SK-N-SH (cell line): ENCODE data around the gene RAB1B. TPM values are rescaled to one million over a fixed set of nuclear protein-coding genes. Genes with fewer than 3 reads are reported as not detected.

Experiments used
- CTCF ChIA-PET: fragments of 300-600, 350-600 bp; formaldehyde crosslinking; extraction: SDS; loops from one replicate; lab custom pipeline; 2021; lab: Yijun Ruan, JAX
- POLR2A ChIA-PET: fragments of 350-600 bp; sonication (Branson Sonifier 250); formaldehyde crosslinking; extraction: SDS; loops from one replicate; lab custom pipeline; 2020; ENCODE audit warnings: antibody characterized with exemption, inconsistent platforms; lab: Yijun Ruan, JAX
- DNase-seq: peaks from one replicate; pipeline ENCODE4 v3.0.0; 2012
- H2AFZ ChIP-seq: fragments of 200-600 bp; sonication (generic); 2 replicates; pipeline ENCODE4 v1.8.1; 2016; ENCODE audit warnings: antibody characterized with exemption, mild to moderate bottlenecking, low read depth
- H3F3A ChIP-seq: fragments of 200-600 bp; sonication (generic); replicated peaks from 2 replicates; pipeline ENCODE3; 2016; ENCODE audit warnings: antibody characterized with exemption, mild to moderate bottlenecking; ENCODE audit not compliant: insufficient read depth
- H3K27ac ChIP-seq, 2 experiments: fragments of 200-500 bp in 1 of 2; fragments of 200-600 bp in 1 of 2; sonication (Bioruptor generic) in 1 of 2; sonication (generic), shearing (Covaris generic) in 1 of 2; 2 replicates each; pipeline versions ENCODE4 v1.5.1 to v1.6.1; 2014 to 2016; ENCODE audit warnings: low read depth in 2 of 2, inconsistent platforms in 1 of 2, low read length in 1 of 2, mild to moderate bottlenecking in 1 of 2, mixed read lengths in 1 of 2
- H3K27me3 ChIP-seq: fragments of 200-600 bp; sonication (generic), shearing (Covaris generic); 2 replicates; pipeline ENCODE4 v1.6.1; 2016; ENCODE audit warnings: mixed run types; ENCODE audit not compliant: insufficient read depth
- H3K36me3 ChIP-seq, 2 experiments: fragments of 200-500 bp in 1 of 2; fragments of 200-600 bp in 1 of 2; sonication (Bioruptor generic) in 1 of 2; sonication (generic) in 1 of 2; replicated peaks in 1 of 2; 2 replicates each; pipeline versions ENCODE3 to v1.5.1; 2014 to 2016; ENCODE audit warnings: low read length in 1 of 2, mild to moderate bottlenecking in 1 of 2; ENCODE audit not compliant: insufficient read depth in 2 of 2, control insufficient read depth in 1 of 2
- H3K4me1 ChIP-seq, 2 experiments: fragments of 200-500 bp in 1 of 2; fragments of 200-600 bp in 1 of 2; sonication (Bioruptor generic) in 1 of 2; sonication (generic), shearing (Covaris generic) in 1 of 2; 2 replicates each; pipeline versions ENCODE4 v1.5.1 to v1.6.1; 2014 to 2016; ENCODE audit warnings: low read depth in 1 of 2, low read length in 1 of 2, mixed run types in 1 of 2; ENCODE audit not compliant: insufficient read depth in 2 of 2, control insufficient read depth in 1 of 2
- H3K4me2 ChIP-seq: fragments of 200-600 bp; sonication (generic), shearing (Covaris generic); 2 replicates; pipeline ENCODE4 v1.6.1; 2017; ENCODE audit warnings: mixed run types
- H3K4me3 ChIP-seq, 2 experiments: fragments of 200-500 bp in 1 of 2; fragments of 200-600 bp in 1 of 2; sonication (Bioruptor generic) in 1 of 2; sonication (generic), shearing (Covaris generic) in 1 of 2; 2 replicates each; pipeline versions ENCODE4 v1.5.1 to v1.8.1; 2014 to 2016; ENCODE audit warnings: low read depth in 2 of 2, inconsistent platforms in 1 of 2, low read length in 1 of 2, mild to moderate bottlenecking in 1 of 2, mixed read lengths in 1 of 2, moderate library complexity in 1 of 2
- H3K79me2 ChIP-seq: fragments of 200-600 bp; sonication (generic); 2 replicates; pipeline ENCODE4 v1.8.1; 2017; ENCODE audit warnings: mild to moderate bottlenecking; ENCODE audit not compliant: insufficient read depth
- H3K9ac ChIP-seq: fragments of 200-600 bp; sonication (generic); 2 replicates; pipeline ENCODE4 v1.6.1; 2017; ENCODE audit warnings: mixed run types
- H3K9me2 ChIP-seq: fragments of 200-600 bp; sonication (generic); 2 replicates; pipeline ENCODE4 v1.6.1; 2017; ENCODE audit warnings: mixed run types
- H3K9me3 ChIP-seq: fragments of 200-600 bp; sonication (generic); 2 replicates; pipeline ENCODE4 v1.6.1; 2017; ENCODE audit warnings: mixed run types, mild to moderate bottlenecking, moderate library complexity
- H4K20me1 ChIP-seq: fragments of 200-600 bp; sonication (generic); 2 replicates; pipeline ENCODE4 v1.6.1; 2017; ENCODE audit warnings: mild to moderate bottlenecking, mixed run types; ENCODE audit not compliant: insufficient read depth
- ELF1 ChIP-seq: IDR thresholded peaks from 2 replicates; pipeline ENCODE4 v1.4.0; 2012
- EZH2phosphoT487 ChIP-seq: fragments of 200-600 bp; sonication (generic); IDR thresholded peaks from 2 replicates; pipeline ENCODE4 v1.6.1; 2017; ENCODE audit warnings: low read depth, mixed run types, mild to moderate bottlenecking, antibody characterized with exemption, moderate library complexity, borderline replicate concordance
- FOXM1 ChIP-seq: IDR thresholded peaks from 2 replicates; pipeline ENCODE4 v1.4.0; 2012; ENCODE audit warnings: low read depth, mild to moderate bottlenecking
- GABPA ChIP-seq: IDR thresholded peaks from 2 replicates; pipeline ENCODE4 v1.4.0; 2012; ENCODE audit warnings: low read depth, mild to moderate bottlenecking
- JUND ChIP-seq: IDR thresholded peaks from 2 replicates; pipeline ENCODE4 v1.4.0; 2012
- MEF2A ChIP-seq: IDR thresholded peaks from 2 replicates; pipeline ENCODE4 v1.4.0; 2012; ENCODE audit warnings: low read depth, borderline replicate concordance
- NFIC ChIP-seq: IDR thresholded peaks from 2 replicates; pipeline ENCODE4 v1.4.0; 2012; ENCODE audit warnings: borderline replicate concordance
- NRF1 ChIP-seq: IDR thresholded peaks from 2 replicates; pipeline ENCODE4 v1.6.1; 2012; ENCODE audit warnings: low read depth, mild to moderate bottlenecking, low read length
- POLR2AphosphoS5 ChIP-seq: IDR thresholded peaks from 2 replicates; pipeline ENCODE4 v1.6.1; 2012; ENCODE audit warnings: low read depth, low read length
- RAD21 ChIP-seq: IDR thresholded peaks from 2 replicates; pipeline ENCODE4 v1.6.1; 2012; ENCODE audit warnings: mild to moderate bottlenecking, low read length
- RFX5 ChIP-seq: IDR thresholded peaks from 2 replicates; pipeline ENCODE4 v1.6.1; 2012; ENCODE audit warnings: mild to moderate bottlenecking, improper control_type of control experiment, low read length
- RXRA ChIP-seq: IDR thresholded peaks from 2 replicates; pipeline ENCODE4 v1.4.0; 2012; ENCODE audit warnings: low read depth, mild to moderate bottlenecking, borderline replicate concordance
- SMC3 ChIP-seq: IDR thresholded peaks from 2 replicates; pipeline ENCODE4 v1.6.1; 2012; ENCODE audit warnings: low read depth, low read length, improper control_type of control experiment
- TCF12 ChIP-seq: IDR thresholded peaks from 2 replicates; pipeline ENCODE4 v1.4.0; 2012
- TEAD4 ChIP-seq: IDR thresholded peaks from 2 replicates; pipeline ENCODE4 v1.4.0; 2012; ENCODE audit warnings: mild to moderate bottlenecking, borderline replicate concordance; ENCODE audit not compliant: insufficient read depth
- WGBS: methylation state at CpG from one replicate; pipeline ENCODE4 v1.1.6; 2017; ENCODE audit warnings: low lambda C conversion rate; 5-methylcytosine and 5-hydroxymethylcytosine counted together
- polyA plus RNA-seq, 3 experiments: library from polyadenylated mRNA; depleted of rRNA; stranded (reverse); fragments of >200 nt; gene quantifications; 2 replicates each; pipeline ENCODE4 v1.2.3, GENCODE V29; 2012
- TF ChIP-seq, protein P1 (sequence below): IDR thresholded peaks from 2 replicates; pipeline ENCODE4 v1.6.1; 2012; ENCODE audit warnings: mild to moderate bottlenecking, low read depth, low read length, moderate library complexity
- TF ChIP-seq, protein P2 (sequence below): IDR thresholded peaks from 2 replicates; pipeline ENCODE4 v1.4.0; 2012; ENCODE audit warnings: low read depth

The RAB1B gene
- polyA plus RNA-seq, 1 of the 3 experiments (the other 2 are of a cell fraction) = 208 TPM

DNA sequence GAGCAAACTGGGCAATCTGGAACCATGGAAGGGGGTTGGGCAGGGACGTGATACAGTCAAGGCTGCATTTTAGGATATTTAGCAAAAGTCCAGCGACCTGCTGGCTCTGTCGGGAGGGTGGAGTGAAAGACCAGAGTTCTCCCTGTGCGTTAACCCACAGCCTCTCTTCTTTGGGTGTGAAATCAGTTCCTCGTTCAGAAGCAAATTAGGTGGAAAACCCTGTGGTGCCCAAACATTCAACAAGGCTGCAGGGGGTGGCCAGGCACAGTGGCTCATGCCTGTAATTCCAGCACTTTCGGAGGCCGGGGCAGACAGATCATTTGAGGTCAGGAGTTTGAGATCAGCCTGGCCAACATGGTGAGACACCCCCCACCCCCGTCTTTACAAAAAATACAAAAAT is 29.2 kb downstream of the RAB1B start:
- H3K27me3 ChIP-seq = no peaks in the 10 kb centered on the region
- no peaks in the 10 kb centered on the region for H3F3A ChIP-seq
- 75% methylated on average over 8 of the region's 8 CpGs for WGBS
- H4K20me1 ChIP-seq = no peaks in the 10 kb centered on the region
- ChIA-PET POLR2A (no interaction called here), CTCF (interaction anchor here (0.9 to 7.8 kb wide), 6 partner anchors 10 to 66 kb away, joined by 3 to 84 read pairs (median 4); partner anchors contain the start of gene RIN1)
- no peaks in the 10 kb centered on the region for H3K9me3 ChIP-seq
- peaks cover 0 to 4% of the 10 kb centered on the region in 2 experiments; a peak in 1 of 4 replicates for H3K4me1 ChIP-seq
- TF ChIP-seq TEAD4 = no peak
- TF ChIP-seq NRF1 = no peak
- no peak for TF ChIP-seq JUND
- no peak for TF ChIP-seq MEF2A
- TF ChIP-seq TCF12 = no peak
- TF ChIP-seq RAD21 = no peak
- TF ChIP-seq FOXM1 = no peak
- TF ChIP-seq ELF1 = no peak
- no peak for TF ChIP-seq SMC3
- TF ChIP-seq, protein P1, sequence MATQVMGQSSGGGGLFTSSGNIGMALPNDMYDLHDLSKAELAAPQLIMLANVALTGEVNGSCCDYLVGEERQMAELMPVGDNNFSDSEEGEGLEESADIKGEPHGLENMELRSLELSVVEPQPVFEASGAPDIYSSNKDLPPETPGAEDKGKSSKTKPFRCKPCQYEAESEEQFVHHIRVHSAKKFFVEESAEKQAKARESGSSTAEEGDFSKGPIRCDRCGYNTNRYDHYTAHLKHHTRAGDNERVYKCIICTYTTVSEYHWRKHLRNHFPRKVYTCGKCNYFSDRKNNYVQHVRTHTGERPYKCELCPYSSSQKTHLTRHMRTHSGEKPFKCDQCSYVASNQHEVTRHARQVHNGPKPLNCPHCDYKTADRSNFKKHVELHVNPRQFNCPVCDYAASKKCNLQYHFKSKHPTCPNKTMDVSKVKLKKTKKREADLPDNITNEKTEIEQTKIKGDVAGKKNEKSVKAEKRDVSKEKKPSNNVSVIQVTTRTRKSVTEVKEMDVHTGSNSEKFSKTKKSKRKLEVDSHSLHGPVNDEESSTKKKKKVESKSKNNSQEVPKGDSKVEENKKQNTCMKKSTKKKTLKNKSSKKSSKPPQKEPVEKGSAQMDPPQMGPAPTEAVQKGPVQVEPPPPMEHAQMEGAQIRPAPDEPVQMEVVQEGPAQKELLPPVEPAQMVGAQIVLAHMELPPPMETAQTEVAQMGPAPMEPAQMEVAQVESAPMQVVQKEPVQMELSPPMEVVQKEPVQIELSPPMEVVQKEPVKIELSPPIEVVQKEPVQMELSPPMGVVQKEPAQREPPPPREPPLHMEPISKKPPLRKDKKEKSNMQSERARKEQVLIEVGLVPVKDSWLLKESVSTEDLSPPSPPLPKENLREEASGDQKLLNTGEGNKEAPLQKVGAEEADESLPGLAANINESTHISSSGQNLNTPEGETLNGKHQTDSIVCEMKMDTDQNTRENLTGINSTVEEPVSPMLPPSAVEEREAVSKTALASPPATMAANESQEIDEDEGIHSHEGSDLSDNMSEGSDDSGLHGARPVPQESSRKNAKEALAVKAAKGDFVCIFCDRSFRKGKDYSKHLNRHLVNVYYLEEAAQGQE = no peak
- TF ChIP-seq EZH2phosphoT487 = no peak
- TF ChIP-seq RFX5 = no peak
- no peak for TF ChIP-seq POLR2AphosphoS5
- no peak for TF ChIP-seq NFIC
- TF ChIP-seq RXRA = no peak
- TF ChIP-seq, protein P2, sequence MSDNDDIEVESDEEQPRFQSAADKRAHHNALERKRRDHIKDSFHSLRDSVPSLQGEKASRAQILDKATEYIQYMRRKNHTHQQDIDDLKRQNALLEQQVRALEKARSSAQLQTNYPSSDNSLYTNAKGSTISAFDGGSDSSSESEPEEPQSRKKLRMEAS = no peak
- no peak overlapping the region for H3K4me2 ChIP-seq
- H3K79me2 ChIP-seq = no peaks in the 10 kb centered on the region
- no peak overlapping the region for H3K4me3 ChIP-seq
- no peak for DNase-seq
- H3K27ac ChIP-seq = no peak overlapping the region
- no peaks in the 10 kb centered on the region for H3K36me3 ChIP-seq
- H2AFZ ChIP-seq = no peak overlapping the region
- H3K9ac ChIP-seq = no peak overlapping the region
- H3K9me2 ChIP-seq = no peaks in the 10 kb centered on the region

DNA sequence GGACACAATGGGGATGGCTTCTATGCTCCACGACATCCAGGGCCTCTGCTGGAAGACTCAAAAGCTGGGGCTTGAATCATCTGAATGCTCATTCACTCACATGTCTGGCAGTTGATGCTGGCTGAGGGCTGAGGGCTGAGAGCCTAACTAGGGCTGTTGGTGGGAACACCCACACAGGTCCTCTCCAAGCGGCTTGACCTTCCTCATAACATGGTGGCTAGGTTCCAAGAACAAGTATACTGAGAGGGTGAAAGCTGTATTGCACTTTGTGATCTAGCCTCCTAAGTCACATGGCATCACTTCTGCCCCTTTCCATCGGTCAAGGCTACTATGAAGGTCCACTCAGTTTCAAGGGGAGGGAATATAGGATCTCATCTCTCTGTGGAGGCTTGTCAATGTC is 30.7 kb downstream of the RAB1B start:
- H3K27me3 ChIP-seq = no peaks in the 10 kb centered on the region

More for the DNA sequence above, 30.7 kb downstream of the RAB1B start:
- Histone ChIP-seq H3K4me2 (no peak overlapping the region), H4K20me1 (no peaks in the 10 kb centered on the region), H3K4me1 (no peaks in the 10 kb centered on the region), H2AFZ (no peak overlapping the region), H3K4me3 (no peak overlapping the region), H3K9me2 (no peaks in the 10 kb centered on the region), H3K36me3 (no peaks in the 10 kb centered on the region), H3K27ac (no peak overlapping the region), H3K79me2 (no peaks in the 10 kb centered on the region), H3F3A (no peaks in the 10 kb centered on the region), H3K9me3 (no peaks in the 10 kb centered on the region), H3K9ac (no peak overlapping the region)
- TF ChIP-seq GABPA = no peak
- TF ChIP-seq TCF12 = no peak
- no peak for TF ChIP-seq SMC3
- CTCF ChIA-PET = interaction anchor here (1.0 to 7.8 kb wide), 5 partner anchors 10 to 36 kb away, joined by 3 to 84 read pairs (median 3); partner anchors contain the start of genes RIN1 and YIF1A
- WGBS = 56% methylated on average over 3 of the region's 3 CpGs
- POLR2A ChIA-PET = interaction anchor here (0.8 to 1.2 kb wide), 2 partner anchors 10 to 14 kb away, joined by 3 to 6 read pairs; partner anchors contain the start of gene YIF1A
- no peak for DNase-seq
